ENCODE measurements around the gene PHF21B. TPM values are rescaled to one million over a fixed set of nuclear protein-coding genes. Genes with fewer than 3 reads are reported as not detected.

PHF21B gene
- total and polyA plus RNA-seq, 2 donors (not counting 3 experiments of a cell fraction or from before 2014, with no cell fraction given), result not detected

- no peaks in the 10 kb centered on the region for H3K36me3 ChIP-seq (ENCODE audit: control insufficient read depth in 2 of 2, extremely low read depth in 1 of 2, insufficient read depth in 2 of 2, low read length in 2 of 2)
- DNase-seq (ENCODE audit: low read depth, low spot score) (no peak), FAIRE-seq (no peak)
- intact Hi-C loops (cut with micrococcal nuclease) (no loop called here), dilution Hi-C loops (cut with MboI; ENCODE audit: extremely low pct_ligation_motif_present, low sequenced_read_pairs) (no loop called here)
- no peaks in the 10 kb centered on the region for H3K27me3 ChIP-seq (ENCODE audit: control insufficient read depth in 2 of 2, insufficient read depth in 2 of 2, low read length in 2 of 2)
- ChIA-PET POLR2A (no interaction called here), CTCF (no interaction called here)
- no peak overlapping the region for H3K4me3 ChIP-seq (replicated peaks in 1 of 3; ENCODE audit: insufficient read depth in 1 of 3, low read depth in 1 of 3, low read length in 3 of 3)
- H3K9me3 ChIP-seq (replicated peaks; ENCODE audit: control insufficient read depth, insufficient read depth, low read length), result no peaks in the 10 kb centered on the region
- TF ChIP-seq GATA2 (IDR thresholded peaks at IDR 0.05; ENCODE audit: insufficient read depth, insufficient read length, low read depth, low read length) (no peak), MAX (IDR thresholded peaks at IDR 0.05; ENCODE audit: insufficient read depth, insufficient read length) (no peak), FOS (IDR thresholded peaks at IDR 0.05; ENCODE audit: borderline replicate concordance, insufficient read depth, low read length) (no peak), CTCF (IDR thresholded peaks at IDR 0.05; ENCODE audit: extremely low read depth in 1 of 2, insufficient read depth in 1 of 2, low read depth in 1 of 2, low read length in 2 of 2) (no peak), POLR2AphosphoS5 (IDR thresholded peaks at IDR 0.05; ENCODE audit: insufficient read depth, low read depth, low read length) (no peak), JUN (IDR thresholded peaks at IDR 0.05; ENCODE audit: borderline replicate concordance, insufficient read depth, insufficient read length, low read depth) (no peak), POLR2A (IDR thresholded peaks at IDR 0.05; ENCODE audit: low read depth, low read length) (no peak), MYC (IDR thresholded peaks at IDR 0.05; ENCODE audit: low read depth, low read length) (no peak), EZH2 (IDR thresholded peaks at IDR 0.05; ENCODE audit: borderline replicate concordance, low read depth, low read length, severe bottlenecking) (no peak)
- no peak overlapping the region for H3K27ac ChIP-seq (ENCODE audit: insufficient read depth, low read depth, low read length)
- H3K9ac ChIP-seq (replicated peaks; ENCODE audit: extremely low read depth, insufficient read depth, low read length), result no peak overlapping the region
- no peak overlapping the region for H2AFZ ChIP-seq (ENCODE audit: low read depth, low read length)
- H3K4me2 ChIP-seq (ENCODE audit: insufficient read depth, low read length), result no peak overlapping the region
- no peaks in the 10 kb centered on the region for H4K20me1 ChIP-seq (replicated peaks; ENCODE audit: control insufficient read depth, extremely low read depth, insufficient read depth, low read length)
- BruUV-seq (replicated peaks), result no TSS peak
- no peaks in the 10 kb centered on the region for H3K9me1 ChIP-seq (replicated peaks; ENCODE audit: control insufficient read depth, extremely low read depth, insufficient read depth, low read length)
- H3K79me2 ChIP-seq (ENCODE audit: control insufficient read depth, insufficient read depth, low read length), result no peaks in the 10 kb centered on the region
- H3K4me1 ChIP-seq (ENCODE audit: control insufficient read depth, extremely low read depth, insufficient read depth, low read length), result no peaks in the 10 kb centered on the region
Observed at GRCh38 chr22:44920183-44920582, 89.6 kb downstream of the PHF21B start.
